GM12878 (cell line): ENCODE measurements around the gene PCDHB16. TPM values are rescaled to one million over a fixed set of nuclear protein-coding genes. Genes with fewer than 3 reads are reported as not detected.
A peak's percentile ranks its signal among the peaks of the same experiment; 100 is the strongest.
"Not testable (repeated sequence)": the region's sequence is repeated elsewhere in the genome, so short reads cannot be mapped to it uniquely, and the experiment has no call there.

ENCODE experiments used
- ATAC-seq: fragments of 200-7000 bp; cut with Tn5 transposase; 3 replicates; pipeline ENCODE4 v1.9.1; 2020; ENCODE audit warnings: mild to moderate bottlenecking, moderate library complexity
- BruUV-seq: library from RNA; stranded (reverse); fragments of 400-500 nt; replicated peaks from 2 replicates; lab custom pipeline; 2021; lab: Mats Ljungman, UMichigan
- CTCF ChIA-PET: fragments of 300-600 bp; sonication (Branson Sonifier 250); formaldehyde crosslinking; extraction: SDS; loops from one replicate; lab custom pipeline; 2021; ENCODE audit warnings: inconsistent platforms; lab: Yijun Ruan, JAX
- POLR2A ChIA-PET: fragments of 350-600 bp; formaldehyde crosslinking; extraction: SDS; loops from one replicate; lab custom pipeline; 2021; ENCODE audit warnings: inconsistent platforms; lab: Charles Lee
- RAD21 ChIA-PET: fragments of 300-600 bp; sonication (Branson Sonifier 250); formaldehyde crosslinking; loops from one replicate; lab custom pipeline; 2023; ENCODE audit warnings: antibody characterized with exemption; ENCODE audit not compliant: unreplicated experiment; lab: Charles Lee
- SMC1A ChIA-PET: fragments of 300-600 bp; sonication (Branson Sonifier 250); formaldehyde crosslinking; loops from one replicate; lab custom pipeline; 2023; ENCODE audit not compliant: unreplicated experiment, uncharacterized antibody; lab: Charles Lee
- DNase-seq: peaks from one replicate; pipeline ENCODE4 v3.0.0-alpha.2; 2011; ENCODE audit warnings: low read depth, low spot score
- FAIRE-seq: peaks from 3 replicates; lab custom pipeline; 2011; peaks lifted over from hg19 to GRCh38; lab: Jason Lieb, UNC
- H2AFZ ChIP-seq: 2 replicates; pipeline ENCODE4 v1.6.0; 2011; ENCODE audit warnings: low read depth, low read length, control low read depth; ENCODE audit not compliant: control insufficient read depth
- H3K27ac ChIP-seq: 2 replicates; pipeline ENCODE4 v1.5.1; 2011; ENCODE audit warnings: control low read depth; ENCODE audit not compliant: control insufficient read depth, insufficient read depth
- H3K27me3 ChIP-seq, 2 experiments: replicated peaks in 1 of 2; 2 replicates each; pipeline versions ENCODE4 v1.6.0 to v1.6.1; 2011; ENCODE audit warnings: low read length in 1 of 2; ENCODE audit not compliant: control insufficient read depth in 2 of 2, insufficient read depth in 2 of 2
- H3K36me3 ChIP-seq, 2 experiments: 2 replicates each; pipeline ENCODE4 v1.5.1; 2011; ENCODE audit warnings: low read length in 1 of 2; ENCODE audit not compliant: control insufficient read depth in 2 of 2, insufficient read depth in 2 of 2
- H3K4me1 ChIP-seq: 2 replicates; pipeline ENCODE4 v1.6.1; 2011; ENCODE audit warnings: mild to moderate bottlenecking, low read length, moderate library complexity, mixed read lengths; ENCODE audit not compliant: control insufficient read depth, insufficient read depth
- H3K4me2 ChIP-seq: 2 replicates; pipeline ENCODE4 v1.6.0; 2011; ENCODE audit warnings: control low read depth; ENCODE audit not compliant: control insufficient read depth, insufficient read depth
- H3K4me3 ChIP-seq: fragments of 200-600 bp; sonication (generic); 2 replicates; pipeline ENCODE4 v1.5.1; 2016
- H3K79me2 ChIP-seq: 2 replicates; pipeline ENCODE4 v1.6.0; 2011; ENCODE audit warnings: low read length; ENCODE audit not compliant: control insufficient read depth, insufficient read depth
- H3K9ac ChIP-seq: 2 replicates; pipeline ENCODE4 v1.8.0; 2011; ENCODE audit warnings: low read length, control low read depth, mixed read lengths; ENCODE audit not compliant: control insufficient read depth, insufficient read depth
- H3K9me3 ChIP-seq: replicated peaks from 3 replicates; pipeline ENCODE4 v1.5.1; 2011; ENCODE audit warnings: mild to moderate bottlenecking, low read length; ENCODE audit not compliant: control insufficient read depth, insufficient read depth
- H4K20me1 ChIP-seq: 2 replicates; pipeline ENCODE4 v1.6.0; 2011; ENCODE audit not compliant: control insufficient read depth, insufficient read depth
- BMI1 ChIP-seq: fragments of 450-650 bp; IDR thresholded peaks from 2 replicates; pipeline ENCODE4 v1.6.1; 2016; ENCODE audit warnings: mild to moderate bottlenecking, moderate library complexity, borderline replicate concordance
- ESRRA ChIP-seq: IDR thresholded peaks from 2 replicates; pipeline ENCODE4 v1.6.1; 2012; ENCODE audit warnings: mild to moderate bottlenecking, low read length, improper control_type of control experiment
- WGBS: methylation state at CpG from one replicate; pipeline ENCODE4 v1.1.6; 2016; ENCODE audit warnings: low lambda C conversion rate; ENCODE audit not compliant: insufficient replicate concordance, insufficient coverage; ENCODE audit errors: missing lambda C conversion rate; 5-methylcytosine and 5-hydroxymethylcytosine counted together
- in situ Hi-C: fragments of 300-500 bp; cut with MboI; formaldehyde crosslinking; loops from 9 replicates; pipeline ENCODE4 v1.14.3; 2018; ENCODE audit warnings: mixed read lengths
- intact Hi-C: fragments of 100-400 bp; cut with micrococcal nuclease; formaldehyde crosslinking; loops from one replicate; pipeline ENCODE4 v1.14.2; 2022; ENCODE audit not compliant: unreplicated experiment
- polyA plus RNA-seq, 11 experiments: library from polyadenylated mRNA; depleted of rRNA in 4 of 11; unstranded in 6 of 11; stranded (reverse) in 5 of 11; fragments of >200 nt; fragmentation: Nextera tagmentation in 4 of 11; fragmentation: Illumina TruSeq in 1 of 11; extraction: Ambion mirVana in 4 of 11; extraction: Trizol in 1 of 11; gene quantifications; 1 replicate in 1 of 11; 2 replicates in 10 of 11; pipeline versions ENCODE4 v1.2.1 to v1.2.3, GENCODE V29; 2011 to 2016; ENCODE audit warnings: inconsistent platforms in 2 of 11, missing spikeins in 2 of 11, low read depth in 1 of 11
- total RNA-seq, 4 experiments: library from RNA; depleted of rRNA in 3 of 4; stranded (reverse); fragments of >200 nt in 3 of 4; fragmentation: Illumina TruSeq in 1 of 4; extraction: Trizol in 1 of 4; gene quantifications; 2 replicates each; pipeline versions ENCODE4 v1.2.1 to v1.2.3, GENCODE V29; 2013 to 2021
- TF ChIP-seq, protein P1 (sequence below), 3 experiments: IDR thresholded peaks in 2 of 3; conservative IDR thresholded peaks in 1 of 3; 2 replicates each; pipeline ENCODE4 v1.5.1; 2011; ENCODE audit warnings: low read depth in 3 of 3, low read length in 3 of 3, mild to moderate bottlenecking in 3 of 3, control low read depth in 2 of 3, moderate library complexity in 2 of 3, inconsistent platforms in 1 of 3, mixed read lengths in 1 of 3; ENCODE audit not compliant: control insufficient read depth in 2 of 3, insufficient read depth in 1 of 3; ENCODE audit errors: extremely low read depth in 1 of 3
- TF ChIP-seq, protein P2 (sequence below): fragments of 450-650 bp; IDR thresholded peaks from 2 replicates; pipeline ENCODE4 v1.6.1; 2017; ENCODE audit warnings: antibody characterized with exemption, mild to moderate bottlenecking, moderate library complexity

Gene PCDHB16
- total and polyA plus RNA-seq, 10 of the 15 experiments (the other 5 are each of a cell fraction or from before 2014, with no cell fraction given) = 0.01 TPM; not detected in 9

DNA sequence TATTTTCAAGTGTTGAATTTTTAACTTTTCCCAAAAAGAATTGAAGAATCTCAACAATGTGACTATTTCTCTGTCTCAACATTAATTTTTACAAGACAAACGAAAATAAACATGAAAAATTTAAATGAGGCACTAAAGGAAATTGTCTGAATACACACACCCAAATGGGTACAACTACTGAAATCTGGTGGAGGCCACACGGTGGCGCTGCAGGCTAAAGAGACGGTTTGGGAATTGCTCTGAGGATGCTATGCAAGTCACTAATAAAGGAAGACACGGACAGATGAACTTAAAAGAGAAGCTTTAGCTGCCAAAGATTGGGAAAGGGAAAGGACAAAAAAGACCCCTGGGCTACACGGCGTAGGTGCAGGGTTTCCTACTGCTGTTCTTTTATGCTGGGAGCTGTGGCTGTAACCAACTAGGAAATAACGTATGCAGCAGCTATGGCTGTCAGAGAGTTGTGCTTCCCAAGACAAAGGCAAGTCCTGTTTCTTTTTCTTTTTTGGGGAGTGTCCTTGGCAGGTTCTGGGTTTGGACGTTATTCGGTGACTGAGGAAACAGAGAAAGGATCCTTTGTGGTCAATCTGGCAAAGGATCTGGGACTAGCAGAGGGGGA, 10.0 kb downstream of the PCDHB16 start, which contains the start of gene PCDHB10 (continued):
- TF ChIP-seq, protein P1, sequence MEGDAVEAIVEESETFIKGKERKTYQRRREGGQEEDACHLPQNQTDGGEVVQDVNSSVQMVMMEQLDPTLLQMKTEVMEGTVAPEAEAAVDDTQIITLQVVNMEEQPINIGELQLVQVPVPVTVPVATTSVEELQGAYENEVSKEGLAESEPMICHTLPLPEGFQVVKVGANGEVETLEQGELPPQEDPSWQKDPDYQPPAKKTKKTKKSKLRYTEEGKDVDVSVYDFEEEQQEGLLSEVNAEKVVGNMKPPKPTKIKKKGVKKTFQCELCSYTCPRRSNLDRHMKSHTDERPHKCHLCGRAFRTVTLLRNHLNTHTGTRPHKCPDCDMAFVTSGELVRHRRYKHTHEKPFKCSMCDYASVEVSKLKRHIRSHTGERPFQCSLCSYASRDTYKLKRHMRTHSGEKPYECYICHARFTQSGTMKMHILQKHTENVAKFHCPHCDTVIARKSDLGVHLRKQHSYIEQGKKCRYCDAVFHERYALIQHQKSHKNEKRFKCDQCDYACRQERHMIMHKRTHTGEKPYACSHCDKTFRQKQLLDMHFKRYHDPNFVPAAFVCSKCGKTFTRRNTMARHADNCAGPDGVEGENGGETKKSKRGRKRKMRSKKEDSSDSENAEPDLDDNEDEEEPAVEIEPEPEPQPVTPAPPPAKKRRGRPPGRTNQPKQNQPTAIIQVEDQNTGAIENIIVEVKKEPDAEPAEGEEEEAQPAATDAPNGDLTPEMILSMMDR (IDR thresholded peaks at IDR 0.05 in 2 of 3, conservative IDR thresholded peaks at IDR 0.05 in 1 of 3; ENCODE audit: control insufficient read depth in 2 of 3, extremely low read depth in 1 of 3, insufficient read depth in 1 of 3, low read depth in 3 of 3, low read length in 3 of 3) = peak in 2 of 3 experiments; percentile 24 to 42; a peak in 3 of 6 replicates
- TF ChIP-seq ESRRA (no peak), BMI1 (no peak)
- TF ChIP-seq, protein P2, sequence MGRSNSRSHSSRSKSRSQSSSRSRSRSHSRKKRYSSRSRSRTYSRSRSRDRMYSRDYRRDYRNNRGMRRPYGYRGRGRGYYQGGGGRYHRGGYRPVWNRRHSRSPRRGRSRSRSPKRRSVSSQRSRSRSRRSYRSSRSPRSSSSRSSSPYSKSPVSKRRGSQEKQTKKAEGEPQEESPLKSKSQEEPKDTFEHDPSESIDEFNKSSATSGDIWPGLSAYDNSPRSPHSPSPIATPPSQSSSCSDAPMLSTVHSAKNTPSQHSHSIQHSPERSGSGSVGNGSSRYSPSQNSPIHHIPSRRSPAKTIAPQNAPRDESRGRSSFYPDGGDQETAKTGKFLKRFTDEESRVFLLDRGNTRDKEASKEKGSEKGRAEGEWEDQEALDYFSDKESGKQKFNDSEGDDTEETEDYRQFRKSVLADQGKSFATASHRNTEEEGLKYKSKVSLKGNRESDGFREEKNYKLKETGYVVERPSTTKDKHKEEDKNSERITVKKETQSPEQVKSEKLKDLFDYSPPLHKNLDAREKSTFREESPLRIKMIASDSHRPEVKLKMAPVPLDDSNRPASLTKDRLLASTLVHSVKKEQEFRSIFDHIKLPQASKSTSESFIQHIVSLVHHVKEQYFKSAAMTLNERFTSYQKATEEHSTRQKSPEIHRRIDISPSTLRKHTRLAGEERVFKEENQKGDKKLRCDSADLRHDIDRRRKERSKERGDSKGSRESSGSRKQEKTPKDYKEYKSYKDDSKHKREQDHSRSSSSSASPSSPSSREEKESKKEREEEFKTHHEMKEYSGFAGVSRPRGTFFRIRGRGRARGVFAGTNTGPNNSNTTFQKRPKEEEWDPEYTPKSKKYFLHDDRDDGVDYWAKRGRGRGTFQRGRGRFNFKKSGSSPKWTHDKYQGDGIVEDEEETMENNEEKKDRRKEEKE = no peak

DNA sequence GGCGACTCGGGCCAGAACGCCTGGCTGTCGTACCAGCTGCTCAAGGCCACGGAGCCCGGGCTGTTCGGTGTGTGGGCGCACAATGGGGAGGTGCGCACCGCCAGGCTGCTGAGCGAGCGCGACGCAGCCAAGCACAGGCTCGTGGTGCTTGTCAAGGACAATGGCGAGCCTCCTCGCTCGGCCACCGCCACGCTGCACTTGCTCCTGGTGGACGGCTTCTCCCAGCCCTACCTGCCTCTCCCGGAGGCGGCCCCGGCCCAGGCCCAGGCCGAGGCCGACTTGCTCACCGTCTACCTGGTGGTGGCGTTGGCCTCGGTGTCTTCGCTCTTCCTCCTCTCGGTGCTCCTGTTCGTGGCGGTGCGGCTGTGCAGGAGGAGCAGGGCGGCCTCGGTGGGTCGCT, 12.1 kb downstream of the PCDHB16 start:
- ATAC-seq, H3K36me3 ChIP-seq, H3K27ac ChIP-seq, H3K4me2 ChIP-seq, H2AFZ ChIP-seq, H3K4me1 ChIP-seq, H3K4me3 ChIP-seq, SMC1A ChIA-PET, H3K9ac ChIP-seq, H3K27me3 ChIP-seq, in situ Hi-C loops, H3K9me3 ChIP-seq, BruUV-seq, CTCF ChIA-PET, DNase-seq, POLR2A ChIA-PET, intact Hi-C loops, H3K79me2 ChIP-seq, RAD21 ChIA-PET, H4K20me1 ChIP-seq, FAIRE-seq: not testable (repeated sequence)
- WGBS = 76% methylated on average over 4 of the region's 37 CpGs
